Natural killer cell (primary cell): ENCODE measurements around the gene CSGALNACT2. TPM values are rescaled to one million over a fixed set of nuclear protein-coding genes. Genes with fewer than 3 reads are reported as not detected.
"Not testable (repeated sequence)": the region's sequence is repeated elsewhere in the genome, so short reads cannot be mapped to it uniquely, and the experiment has no call there.

ENCODE experiments used
- ATAC-seq, 3 donors: fragments of 150-1000 bp in 2 of 3; fragments of 200-7000 bp in 1 of 3; cut with Tn5 transposase; 1 replicate in 1 of 3; 2 replicates in 2 of 3; pipeline ENCODE4 v1.10.0; 2021; ENCODE audit warnings: mild to moderate bottlenecking in 2 of 3, moderate library complexity in 2 of 3
- DNase-seq, 2 donors: peaks; one replicate each; pipeline versions ENCODE4 v3.0.0 to v3.0.0-alpha.2; 2013 to 2021; ENCODE audit warnings: mixed read lengths in 1 of 2
- H3K27ac ChIP-seq: one replicate; pipeline ENCODE4 v1.5.1; 2013; ENCODE audit warnings: mild to moderate bottlenecking, low read length
- H3K27me3 ChIP-seq: one replicate; pipeline ENCODE4 v1.6.1; 2013; ENCODE audit warnings: low read length; ENCODE audit not compliant: control insufficient read depth, insufficient read depth
- H3K36me3 ChIP-seq: one replicate; pipeline ENCODE4 v1.6.1; 2013; ENCODE audit warnings: low read length; ENCODE audit not compliant: control insufficient read depth, insufficient read depth
- H3K4me1 ChIP-seq: one replicate; pipeline ENCODE4 v1.6.1; 2013; ENCODE audit warnings: low read length; ENCODE audit not compliant: control insufficient read depth, insufficient read depth
- H3K4me3 ChIP-seq: one replicate; pipeline ENCODE4 v1.5.1; 2013; ENCODE audit warnings: low read length
- H3K9me3 ChIP-seq: one replicate; pipeline ENCODE4 v1.6.1; 2013; ENCODE audit warnings: low read length; ENCODE audit not compliant: control insufficient read depth, insufficient read depth
- H3K27ac Mint-ChIP-seq, 2 donors: one replicate each; pipeline ENCODE4 v1.8.0; 2022; ENCODE audit warnings: mild to moderate bottlenecking in 2 of 2, mixed read lengths in 2 of 2, moderate library complexity in 1 of 2
- H3K27me3 Mint-ChIP-seq, 2 donors: one replicate each; pipeline ENCODE4 v1.8.0; 2022; ENCODE audit warnings: low read depth in 2 of 2, mixed read lengths in 2 of 2
- H3K36me3 Mint-ChIP-seq: one replicate; pipeline ENCODE4 v1.8.0; 2022; ENCODE audit warnings: mixed read lengths
- H3K4me1 Mint-ChIP-seq, 2 donors: one replicate each; pipeline ENCODE4 v1.8.0; 2022; ENCODE audit warnings: mixed read lengths in 2 of 2
- H3K4me3 Mint-ChIP-seq: one replicate; pipeline ENCODE4 v1.8.0; 2022; ENCODE audit warnings: mild to moderate bottlenecking, moderate library complexity, mixed read lengths
- H3K9me3 Mint-ChIP-seq, 2 donors: one replicate each; pipeline ENCODE4 v1.8.0; 2022; ENCODE audit warnings: mixed read lengths in 2 of 2
- WGBS: methylation state at CpG from one replicate; pipeline ENCODE4 v1.1.7; 2013; ENCODE audit warnings: missing lambda C conversion rate; ENCODE audit not compliant: insufficient coverage; 5-methylcytosine and 5-hydroxymethylcytosine counted together
- intact Hi-C: fragments of 100-400 bp; cut with micrococcal nuclease; formaldehyde crosslinking; loops from one replicate; pipeline ENCODE4 v1.14.2; 2022
- total RNA-seq, 4 donors: library from RNA; stranded (reverse); fragments of 120-200 nt in 1 of 4; gene quantifications; one replicate each; pipeline versions ENCODE4 v1.2.3 to v1.2.4, GENCODE V29; 2013 to 2022
- TF ChIP-seq, protein P1 (sequence below): fragments of 200-600 bp; IDR thresholded peaks from one replicate; pipeline ENCODE4 v1.8.0; 2022; ENCODE audit warnings: antibody characterized with exemption

The CSGALNACT2 gene
- total RNA-seq, 3 donors from 2014 or later (not counting 1 experiment from before 2014, with no cell fraction given) = 49.9 to 57.4 (median 52.8) TPM

DNA sequence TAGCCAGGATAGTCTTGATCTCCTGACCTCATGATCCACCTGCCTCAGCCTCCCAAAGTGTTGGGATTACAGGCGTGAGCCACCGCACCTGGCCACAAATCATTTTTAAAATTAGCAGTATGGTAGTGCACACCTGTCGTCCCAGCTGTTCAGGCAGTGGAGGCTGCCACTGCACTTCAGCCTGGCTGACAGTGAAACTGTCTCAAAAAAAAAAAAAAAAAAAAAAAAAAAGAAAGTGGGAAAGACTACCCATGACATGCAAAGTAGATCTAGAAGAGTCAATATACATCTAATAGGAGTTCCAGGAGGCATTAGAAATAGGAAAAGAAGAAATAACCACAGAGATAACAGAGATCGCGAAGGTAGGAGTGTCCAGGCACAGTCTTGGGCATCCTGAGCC is 3.2 kb downstream of the CSGALNACT2 start:
- Mint-ChIP-seq H3K4me3 (peak overlapping the region; percentile 49), H3K4me1 (peaks cover 78 to 82% of the 10 kb centered on the region in 2 donors), H3K27me3 (no peaks in the 10 kb centered on the region), H3K36me3 (no peaks in the 10 kb centered on the region), H3K27ac (peak overlapping the region; percentile 93 to 96), H3K9me3 (no peaks in the 10 kb centered on the region)
- DNase-seq (no peak), ATAC-seq (no peak)
- Histone ChIP-seq H3K9me3 (no peaks in the 10 kb centered on the region), H3K36me3 (no peaks in the 10 kb centered on the region), H3K4me3 (no peak overlapping the region), H3K27me3 (no peaks in the 10 kb centered on the region), H3K4me1 (peaks cover 35% of the 10 kb centered on the region), H3K27ac (no peak overlapping the region)
- intact Hi-C loops = loop anchor here (10.0 kb wide), 1 partner anchor 53 kb away; no protein-coding TSS in a partner anchor
- WGBS = 80% methylated on average over 4 of the region's 5 CpGs
- TF ChIP-seq, protein P1, sequence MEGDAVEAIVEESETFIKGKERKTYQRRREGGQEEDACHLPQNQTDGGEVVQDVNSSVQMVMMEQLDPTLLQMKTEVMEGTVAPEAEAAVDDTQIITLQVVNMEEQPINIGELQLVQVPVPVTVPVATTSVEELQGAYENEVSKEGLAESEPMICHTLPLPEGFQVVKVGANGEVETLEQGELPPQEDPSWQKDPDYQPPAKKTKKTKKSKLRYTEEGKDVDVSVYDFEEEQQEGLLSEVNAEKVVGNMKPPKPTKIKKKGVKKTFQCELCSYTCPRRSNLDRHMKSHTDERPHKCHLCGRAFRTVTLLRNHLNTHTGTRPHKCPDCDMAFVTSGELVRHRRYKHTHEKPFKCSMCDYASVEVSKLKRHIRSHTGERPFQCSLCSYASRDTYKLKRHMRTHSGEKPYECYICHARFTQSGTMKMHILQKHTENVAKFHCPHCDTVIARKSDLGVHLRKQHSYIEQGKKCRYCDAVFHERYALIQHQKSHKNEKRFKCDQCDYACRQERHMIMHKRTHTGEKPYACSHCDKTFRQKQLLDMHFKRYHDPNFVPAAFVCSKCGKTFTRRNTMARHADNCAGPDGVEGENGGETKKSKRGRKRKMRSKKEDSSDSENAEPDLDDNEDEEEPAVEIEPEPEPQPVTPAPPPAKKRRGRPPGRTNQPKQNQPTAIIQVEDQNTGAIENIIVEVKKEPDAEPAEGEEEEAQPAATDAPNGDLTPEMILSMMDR = no peak

DNA sequence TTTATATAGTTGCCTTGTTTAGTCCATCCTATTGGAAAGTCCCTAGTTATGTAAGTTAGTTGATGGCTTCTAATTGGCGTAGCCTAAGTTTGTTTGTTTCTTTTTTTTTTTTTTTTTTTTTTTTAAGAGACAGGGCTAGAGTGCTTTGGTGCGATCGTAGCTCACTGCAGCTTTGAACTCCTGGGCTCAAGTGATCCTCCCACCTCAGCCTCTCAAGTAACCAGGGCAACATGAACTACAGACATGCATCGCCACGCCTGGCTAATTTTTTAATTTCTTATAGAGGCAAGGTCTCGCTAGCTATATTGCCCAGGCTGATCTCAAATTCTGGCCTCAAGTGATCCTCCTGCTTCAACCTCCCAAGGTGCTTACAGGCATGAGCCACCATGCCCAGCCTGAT is 7.1 kb downstream of the CSGALNACT2 start:
- H3K4me1 Mint-ChIP-seq = peaks cover 77 to 82% of the 10 kb centered on the region in 2 donors
- DNase-seq = peak in 1 of 2 donors; percentile 29
- WGBS = 72% methylated on average over 5 of the region's 6 CpGs

DNA sequence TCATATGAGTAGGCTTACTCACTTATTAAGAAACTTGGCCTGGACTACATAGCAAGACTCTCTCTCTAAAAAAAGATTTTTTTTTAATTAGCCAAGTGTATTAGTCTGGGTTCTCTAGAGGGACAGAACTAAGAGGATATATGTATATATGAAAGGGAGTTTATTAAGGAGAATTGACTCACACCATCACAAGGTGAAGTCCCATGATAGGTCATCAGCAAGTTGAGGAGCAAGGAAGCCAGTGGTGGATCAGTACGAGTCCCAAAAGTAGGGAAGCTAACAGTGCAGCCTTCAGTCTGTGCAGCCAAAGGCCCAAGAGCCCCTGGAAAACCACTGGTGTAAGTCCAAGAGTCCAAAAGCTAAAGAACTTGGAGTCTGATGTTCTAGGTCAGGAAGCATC is 7.7 kb downstream of the CSGALNACT2 start:
- Mint-ChIP-seq H3K4me1 (peaks cover 77 to 82% of the 10 kb centered on the region in 2 donors), H3K27ac (peak overlapping the region; percentile 41 to 84)
- not testable (repeated sequence) for H3K36me3 ChIP-seq, H3K9me3 ChIP-seq, H3K27me3 ChIP-seq, H3K9me3 Mint-ChIP-seq, H3K36me3 Mint-ChIP-seq, H3K27me3 Mint-ChIP-seq, DNase-seq, H3K4me3 ChIP-seq, H3K4me3 Mint-ChIP-seq, ATAC-seq, H3K27ac ChIP-seq
- 100% methylated on average over 1 of the region's 1 CpG for WGBS
- peaks cover 18% of the 10 kb centered on the region for H3K4me1 ChIP-seq
- intact Hi-C loops = loop anchor here (10.0 kb wide), 1 partner anchor 49 kb away; no protein-coding TSS in a partner anchor

More for the DNA sequence above, 7.1 kb downstream of the CSGALNACT2 start:
- peaks cover 0 to 2% of the 10 kb centered on the region in 2 donors for H3K9me3 Mint-ChIP-seq
- Histone ChIP-seq H3K27ac (no peak overlapping the region), H3K36me3 (no peaks in the 10 kb centered on the region), H3K4me1 (peaks cover 20% of the 10 kb centered on the region), H3K27me3 (no peaks in the 10 kb centered on the region), H3K9me3 (peaks cover 4% of the 10 kb centered on the region), H3K4me3 (no peak overlapping the region)
- no peaks in the 10 kb centered on the region for H3K36me3 Mint-ChIP-seq
- H3K4me3 Mint-ChIP-seq = no peak overlapping the region
- TF ChIP-seq, protein P1 = no peak
- intact Hi-C loops = loop anchor here (10.0 kb wide), 1 partner anchor 49 kb away; no protein-coding TSS in a partner anchor
- H3K27ac Mint-ChIP-seq = peak overlapping the region; percentile 41 to 84
- no peaks in the 10 kb centered on the region for H3K27me3 Mint-ChIP-seq
- ATAC-seq = no peak

DNA sequence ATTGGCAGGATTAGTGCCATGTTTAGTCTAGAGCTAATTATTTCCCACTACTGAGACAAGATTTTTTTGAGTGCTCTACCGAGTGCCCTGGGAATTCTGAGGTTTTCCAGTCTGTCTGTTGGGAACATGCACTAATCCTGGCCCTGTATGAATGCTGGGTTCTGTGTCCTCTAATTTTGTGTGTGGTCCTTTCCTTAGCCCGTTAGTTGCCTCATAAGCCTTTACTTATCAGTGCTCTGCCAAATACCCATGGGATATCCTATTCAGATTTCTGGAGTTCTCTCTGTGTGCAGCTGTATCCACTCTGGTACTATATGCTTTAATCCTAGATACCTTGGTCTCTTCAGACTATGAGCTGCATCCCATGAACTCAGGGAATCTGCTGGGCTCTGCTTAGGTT is 13.1 kb downstream of the CSGALNACT2 start:
- DNase-seq (no peak), ATAC-seq (no peak)
- intact Hi-C loops = no loop called here
- no peak overlapping the region for H3K4me3 ChIP-seq
- TF ChIP-seq, protein P1 = no peak
- WGBS = 93% methylated on average over 2 of the region's 2 CpGs
- Mint-ChIP-seq H3K9me3 (peaks cover 0 to 2% of the 10 kb centered on the region in 2 donors), H3K36me3 (no peaks in the 10 kb centered on the region), H3K4me1 (peaks cover 59 to 76% of the 10 kb centered on the region in 2 donors), H3K27ac (peak overlapping the region; percentile 45 to 79), H3K4me3 (peak overlapping the region; percentile 49), H3K27me3 (no peaks in the 10 kb centered on the region)
- H3K4me1 ChIP-seq = peaks cover 1% of the 10 kb centered on the region
- H3K27ac ChIP-seq = no peak overlapping the region
- no peaks in the 10 kb centered on the region for H3K36me3 ChIP-seq
- peaks cover 4% of the 10 kb centered on the region for H3K9me3 ChIP-seq
- H3K27me3 ChIP-seq = no peaks in the 10 kb centered on the region
